MM.1S (cell line): ENCODE results near the gene NAT8L.

ENCODE experiments used
- DNase-seq: peaks from one replicate; pipeline ENCODE4 v3.0.0-alpha.2; 2015
- H2AFZ ChIP-seq: fragments of 300-600 bp; sonication (generic); 2 replicates; pipeline ENCODE4 v1.6.0; 2016; ENCODE audit warnings: antibody characterized with exemption, low read length
- H3F3A ChIP-seq: fragments of 300-600 bp; sonication (generic); 2 replicates; pipeline ENCODE4 v1.6.1; 2016; ENCODE audit warnings: mild to moderate bottlenecking, antibody characterized with exemption, low read length, moderate library complexity, mixed read lengths; ENCODE audit not compliant: insufficient read depth
- H3K27ac ChIP-seq: fragments of 300-600 bp; sonication (generic); 2 replicates; pipeline ENCODE4 v1.5.1; 2016; ENCODE audit warnings: mild to moderate bottlenecking, low read length
- H3K27me3 ChIP-seq: fragments of 300-600 bp; sonication (generic); replicated peaks from 2 replicates; pipeline ENCODE4 v1.6.0; 2016; ENCODE audit warnings: low read length; ENCODE audit not compliant: insufficient read depth
- H3K36me3 ChIP-seq: fragments of 300-600 bp; sonication (generic); replicated peaks from 2 replicates; pipeline ENCODE4 v1.6.1; 2016; ENCODE audit warnings: mild to moderate bottlenecking, low read length, mixed read lengths; ENCODE audit not compliant: insufficient read depth
- H3K4me1 ChIP-seq: fragments of 300-600 bp; sonication (generic); 2 replicates; pipeline ENCODE4 v1.6.1; 2016; ENCODE audit warnings: low read length, mixed read lengths
- H3K4me2 ChIP-seq: fragments of 300-600 bp; sonication (generic); 2 replicates; pipeline ENCODE4 v1.6.0; 2016; ENCODE audit warnings: low read depth, low read length
- H3K4me3 ChIP-seq: fragments of 300-600 bp; sonication (generic); 2 replicates; pipeline ENCODE4 v1.5.1; 2016; ENCODE audit warnings: low read length, mixed read lengths
- H3K79me2 ChIP-seq: fragments of 300-600 bp; sonication (generic); 2 replicates; pipeline ENCODE4 v1.6.1; 2016; ENCODE audit warnings: mixed run types, low read length, mixed read lengths
- H3K9ac ChIP-seq: fragments of 300-600 bp; sonication (generic); 2 replicates; pipeline ENCODE4 v1.6.1; 2016; ENCODE audit warnings: low read length, mixed read lengths
- H3K9me2 ChIP-seq: fragments of 300-600 bp; sonication (generic); replicated peaks from 2 replicates; pipeline ENCODE4 v1.6.1; 2016; ENCODE audit warnings: mild to moderate bottlenecking, low read length, mixed read lengths; ENCODE audit not compliant: insufficient read depth
- H3K9me3 ChIP-seq: fragments of 300-600 bp; sonication (generic); replicated peaks from 2 replicates; pipeline ENCODE4 v1.6.1; 2016; ENCODE audit warnings: mild to moderate bottlenecking, low read length, mixed read lengths; ENCODE audit not compliant: insufficient read depth
- H4K20me1 ChIP-seq: fragments of 300-600 bp; sonication (generic); 2 replicates; pipeline ENCODE4 v1.6.1; 2016; ENCODE audit warnings: mild to moderate bottlenecking, low read length, moderate library complexity, mixed read lengths; ENCODE audit not compliant: insufficient read depth
- EZH2 ChIP-seq: fragments of 300-600 bp; sonication (generic); optimal IDR thresholded peaks from 2 replicates; pipeline ENCODE3; 2017; ENCODE audit warnings: low read depth, mild to moderate bottlenecking, antibody characterized with exemption, low read length, mixed read lengths
- EZH2phosphoT487 ChIP-seq: fragments of 300-600 bp; sonication (generic); IDR thresholded peaks from 2 replicates; pipeline ENCODE4 v1.6.1; 2018; ENCODE audit warnings: antibody characterized with exemption, low read length
- TF ChIP-seq, protein P1 (sequence below): fragments of 300-600 bp; sonication (generic); IDR thresholded peaks from 2 replicates; pipeline ENCODE4 v1.5.1; 2016; ENCODE audit warnings: antibody characterized with exemption, low read length, mixed read lengths

NAT8L gene

DNA sequence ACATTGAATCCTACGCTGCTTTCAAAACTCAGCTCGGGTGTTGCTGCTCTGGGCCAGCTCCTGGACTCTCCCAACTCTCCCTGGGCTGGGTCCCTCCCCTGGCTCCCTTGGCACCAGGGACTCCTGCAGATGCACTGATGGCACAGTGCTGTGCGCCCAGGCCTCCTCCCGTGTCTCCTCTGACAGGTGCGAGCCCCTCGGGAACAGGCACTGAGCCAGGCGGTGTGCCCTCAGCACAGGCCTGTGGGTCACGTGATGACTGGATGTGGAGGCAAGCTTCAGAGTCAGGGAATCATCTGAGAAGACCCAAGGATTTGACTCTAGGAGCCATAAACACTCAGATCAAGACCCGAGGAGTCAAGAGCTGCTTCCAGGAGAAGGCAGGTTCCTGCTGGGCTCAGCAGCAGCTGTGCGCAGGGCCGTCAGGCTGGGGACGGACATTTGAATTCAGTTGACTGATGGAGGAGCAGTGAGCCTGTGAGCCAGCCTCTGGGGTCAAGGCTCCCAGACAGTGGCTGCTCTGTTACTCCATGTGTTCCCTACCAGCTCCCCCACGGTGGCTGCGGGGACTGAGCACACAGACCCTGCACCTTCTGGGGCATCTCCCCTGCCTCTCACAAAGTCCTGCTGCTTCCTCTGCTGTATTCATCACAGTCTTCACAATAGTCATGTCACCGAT is 33.0 kb downstream of the NAT8L start:
- no peaks in the 10 kb centered on the region for H3K4me1 ChIP-seq
- H3K9ac ChIP-seq = no peak overlapping the region
- H3K9me2 ChIP-seq = no peaks in the 10 kb centered on the region
- no peak overlapping the region for H3K27ac ChIP-seq
- DNase-seq = no peak
- H3K79me2 ChIP-seq = no peaks in the 10 kb centered on the region
- no peaks in the 10 kb centered on the region for H3K27me3 ChIP-seq
- H3K4me2 ChIP-seq = no peak overlapping the region
- no peak for TF ChIP-seq EZH2phosphoT487
- TF ChIP-seq, protein P1, sequence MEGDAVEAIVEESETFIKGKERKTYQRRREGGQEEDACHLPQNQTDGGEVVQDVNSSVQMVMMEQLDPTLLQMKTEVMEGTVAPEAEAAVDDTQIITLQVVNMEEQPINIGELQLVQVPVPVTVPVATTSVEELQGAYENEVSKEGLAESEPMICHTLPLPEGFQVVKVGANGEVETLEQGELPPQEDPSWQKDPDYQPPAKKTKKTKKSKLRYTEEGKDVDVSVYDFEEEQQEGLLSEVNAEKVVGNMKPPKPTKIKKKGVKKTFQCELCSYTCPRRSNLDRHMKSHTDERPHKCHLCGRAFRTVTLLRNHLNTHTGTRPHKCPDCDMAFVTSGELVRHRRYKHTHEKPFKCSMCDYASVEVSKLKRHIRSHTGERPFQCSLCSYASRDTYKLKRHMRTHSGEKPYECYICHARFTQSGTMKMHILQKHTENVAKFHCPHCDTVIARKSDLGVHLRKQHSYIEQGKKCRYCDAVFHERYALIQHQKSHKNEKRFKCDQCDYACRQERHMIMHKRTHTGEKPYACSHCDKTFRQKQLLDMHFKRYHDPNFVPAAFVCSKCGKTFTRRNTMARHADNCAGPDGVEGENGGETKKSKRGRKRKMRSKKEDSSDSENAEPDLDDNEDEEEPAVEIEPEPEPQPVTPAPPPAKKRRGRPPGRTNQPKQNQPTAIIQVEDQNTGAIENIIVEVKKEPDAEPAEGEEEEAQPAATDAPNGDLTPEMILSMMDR = no peak
- no peak for TF ChIP-seq EZH2
- H3K36me3 ChIP-seq = no peaks in the 10 kb centered on the region
- no peaks in the 10 kb centered on the region for H4K20me1 ChIP-seq
- H2AFZ ChIP-seq = no peak overlapping the region
- H3K4me3 ChIP-seq = no peak overlapping the region
- no peaks in the 10 kb centered on the region for H3K9me3 ChIP-seq
- H3F3A ChIP-seq = no peaks in the 10 kb centered on the region

DNA sequence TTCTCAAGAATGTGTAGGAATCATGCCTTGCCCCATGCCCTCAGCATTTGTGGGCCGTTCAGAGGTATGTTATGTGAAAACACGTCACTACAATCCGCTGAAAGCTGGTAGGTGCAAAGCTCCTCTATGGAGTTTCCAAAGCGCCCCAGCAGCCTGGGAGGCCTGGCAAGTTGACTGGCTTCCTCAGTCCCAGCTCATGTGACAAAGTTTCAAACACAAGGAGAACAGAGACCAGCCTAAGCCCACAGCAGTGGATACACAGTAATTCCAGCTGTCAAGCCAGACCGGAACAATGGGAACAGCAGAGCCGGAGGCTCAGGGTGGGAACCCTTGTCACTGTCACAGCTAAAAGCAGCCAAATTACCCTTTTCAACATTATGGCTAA is 33.5 kb downstream of the NAT8L start:
- H3K4me3 ChIP-seq = no peak overlapping the region
- H2AFZ ChIP-seq = no peak overlapping the region
- no peaks in the 10 kb centered on the region for H3K4me1 ChIP-seq
- TF ChIP-seq EZH2 = no peak
- no peak for TF ChIP-seq EZH2phosphoT487
- TF ChIP-seq, protein P1 = no peak
- no peaks in the 10 kb centered on the region for H3K27me3 ChIP-seq
- H4K20me1 ChIP-seq = no peaks in the 10 kb centered on the region
- no peak overlapping the region for H3K9ac ChIP-seq
- H3K79me2 ChIP-seq = no peaks in the 10 kb centered on the region
- no peaks in the 10 kb centered on the region for H3K9me2 ChIP-seq
- H3F3A ChIP-seq = no peaks in the 10 kb centered on the region
- H3K9me3 ChIP-seq = no peaks in the 10 kb centered on the region
- H3K36me3 ChIP-seq = no peaks in the 10 kb centered on the region
- H3K27ac ChIP-seq = no peak overlapping the region
- no peak for DNase-seq
- H3K4me2 ChIP-seq = no peak overlapping the region

DNA sequence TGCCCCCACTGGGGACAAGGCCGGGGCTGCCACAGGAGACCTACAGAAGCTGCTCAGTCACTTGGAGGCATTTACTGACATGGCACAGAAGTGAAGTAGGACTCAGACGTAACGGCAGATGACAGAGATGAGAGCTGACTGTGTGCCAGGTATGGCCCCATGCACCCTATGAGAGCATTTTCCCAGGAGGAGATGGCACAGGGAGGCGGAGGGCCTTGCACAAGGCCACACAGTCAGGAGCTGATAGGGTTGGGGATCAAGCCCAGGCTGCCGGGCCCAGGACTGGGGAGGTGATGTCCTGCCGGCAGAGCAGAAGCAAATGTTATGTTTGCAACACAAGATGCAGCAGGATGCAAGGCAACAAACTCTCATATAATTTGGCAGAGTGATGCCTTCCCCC is 34.1 kb downstream of the NAT8L start:
- no peak for DNase-seq
- Histone ChIP-seq H2AFZ (no peak overlapping the region), H3K36me3 (no peaks in the 10 kb centered on the region), H3K4me2 (no peak overlapping the region), H3K9ac (no peak overlapping the region), H3K4me1 (no peaks in the 10 kb centered on the region), H3K27ac (no peak overlapping the region), H3K79me2 (no peaks in the 10 kb centered on the region), H3K9me3 (no peaks in the 10 kb centered on the region), H3K27me3 (no peaks in the 10 kb centered on the region), H3K4me3 (no peak overlapping the region), H3F3A (no peaks in the 10 kb centered on the region), H4K20me1 (no peaks in the 10 kb centered on the region), H3K9me2 (no peaks in the 10 kb centered on the region)
- TF ChIP-seq EZH2phosphoT487 (no peak), EZH2 (no peak)

DNA sequence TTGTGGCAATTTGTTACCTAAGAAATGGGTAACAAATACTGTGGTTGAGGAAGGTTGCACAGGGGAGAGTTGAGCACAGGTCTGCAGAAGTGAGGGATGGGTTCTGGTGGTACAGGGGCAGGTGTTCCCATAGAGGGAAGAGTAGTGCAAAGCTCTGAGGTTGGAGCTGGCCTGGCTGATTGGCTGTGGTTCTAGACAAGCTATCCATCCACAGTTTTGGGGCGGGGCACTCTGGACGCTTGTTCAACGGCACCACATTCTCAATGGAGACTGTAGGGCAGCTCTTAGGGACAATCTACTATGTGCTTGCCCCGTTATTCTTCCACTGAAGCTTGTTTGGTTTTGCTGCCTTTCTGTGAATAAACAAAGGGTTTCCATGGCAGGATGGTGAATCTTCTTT is 35.4 kb downstream of the NAT8L start:
- Histone ChIP-seq H3K27me3 (no peaks in the 10 kb centered on the region), H3F3A (no peaks in the 10 kb centered on the region), H3K27ac (no peak overlapping the region), H2AFZ (no peak overlapping the region), H3K4me3 (no peak overlapping the region), H3K9ac (no peak overlapping the region), H3K4me1 (no peaks in the 10 kb centered on the region), H4K20me1 (no peaks in the 10 kb centered on the region), H3K9me2 (no peaks in the 10 kb centered on the region), H3K4me2 (no peak overlapping the region), H3K79me2 (no peaks in the 10 kb centered on the region), H3K36me3 (no peaks in the 10 kb centered on the region), H3K9me3 (no peaks in the 10 kb centered on the region)
- TF ChIP-seq, protein P1 = no peak
- TF ChIP-seq EZH2 (no peak), EZH2phosphoT487 (no peak)
- DNase-seq = no peak
